ENCODE measurements around the gene ANKRD10.

ANKRD10 gene

DNA sequence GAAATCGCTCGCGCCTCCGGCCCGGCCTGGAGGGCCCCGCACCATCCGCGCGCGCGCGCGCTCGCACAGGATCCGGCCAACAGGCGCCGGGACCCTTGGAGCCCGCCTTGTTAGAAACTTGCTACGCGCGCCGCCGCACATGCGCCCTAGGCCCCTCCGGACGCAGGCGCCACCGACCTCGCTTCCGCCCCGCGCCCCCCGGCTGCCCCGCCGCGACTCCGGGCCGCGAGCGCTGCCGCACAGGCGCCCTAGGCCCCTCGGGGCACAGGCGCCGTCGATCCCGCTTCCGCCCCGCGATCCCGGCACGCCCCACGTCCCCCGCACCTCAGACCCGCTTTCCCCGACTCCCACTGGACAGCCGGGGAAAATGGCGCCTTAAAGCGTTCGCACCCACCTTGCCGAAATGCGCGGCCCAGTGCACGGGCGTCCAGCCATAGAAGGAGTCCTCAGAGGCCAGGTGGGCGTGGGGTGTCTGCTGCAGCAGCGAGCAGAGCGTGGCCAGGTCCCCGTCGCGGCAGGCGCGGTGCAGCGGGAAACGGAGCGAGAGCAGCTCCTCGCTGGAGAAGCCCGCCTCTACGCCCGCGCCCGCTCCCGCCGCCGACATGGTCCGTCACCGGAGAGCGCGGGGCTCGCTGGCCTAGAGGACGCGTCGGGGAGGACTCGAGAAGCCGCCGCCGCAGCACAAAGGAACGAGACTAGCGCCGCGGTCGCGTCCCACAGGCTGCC, 375 bp downstream of the ANKRD10 start:
- no peak for DNase-seq (ENCODE audit: low read depth)

DNA sequence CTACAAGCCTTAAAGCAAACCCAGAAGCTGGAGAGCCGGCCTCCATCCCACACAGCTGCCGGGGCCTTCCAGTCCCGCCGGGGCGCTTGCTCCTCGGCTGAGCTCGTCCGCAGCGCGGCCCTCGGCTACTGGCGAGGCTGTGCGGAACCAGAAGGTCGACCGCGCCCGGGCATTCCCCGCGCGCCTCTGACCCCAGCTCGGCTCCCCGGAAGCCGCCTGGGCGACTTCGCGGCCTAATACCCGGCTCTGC, 863 bp downstream of the ANKRD10 start:
- no peak for DNase-seq (ENCODE audit: low read depth)

DNA sequence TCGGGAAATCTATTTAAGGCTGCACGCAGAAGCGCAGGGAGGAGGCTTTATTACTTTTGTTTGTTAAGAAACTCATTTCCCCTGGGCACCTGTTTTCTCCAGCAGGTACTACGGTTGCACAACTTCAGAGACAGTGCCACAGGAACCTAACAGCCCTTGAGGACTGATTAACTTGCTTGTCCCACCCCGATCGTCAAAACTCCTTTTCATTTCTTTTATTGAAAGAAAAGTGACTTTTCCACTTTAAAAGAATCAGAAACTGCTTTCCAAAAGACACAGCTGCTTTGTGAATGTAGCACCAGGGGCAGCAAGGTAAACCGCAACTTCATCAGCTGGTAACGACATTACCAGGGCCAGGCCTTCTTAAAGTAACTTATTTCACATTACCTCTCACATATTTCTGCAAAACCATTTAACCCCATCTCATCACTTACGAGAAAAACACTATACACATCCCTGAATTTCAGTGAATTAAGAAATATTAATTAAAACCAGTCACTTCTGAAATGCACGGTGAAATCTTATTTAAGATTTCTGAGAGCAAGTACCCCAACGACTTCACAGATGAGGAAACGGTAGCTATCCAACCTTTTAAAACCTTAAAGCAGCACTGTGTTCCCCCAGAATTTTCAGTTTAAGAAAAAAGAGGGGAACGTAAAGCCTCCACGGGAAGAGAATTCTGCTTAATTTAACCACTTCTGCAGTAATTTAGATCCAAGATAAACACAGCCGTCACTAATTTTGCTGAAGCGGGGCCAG, 1.4 kb downstream of the ANKRD10 start:
- DNase-seq (ENCODE audit: low read depth): no peak

DNA sequence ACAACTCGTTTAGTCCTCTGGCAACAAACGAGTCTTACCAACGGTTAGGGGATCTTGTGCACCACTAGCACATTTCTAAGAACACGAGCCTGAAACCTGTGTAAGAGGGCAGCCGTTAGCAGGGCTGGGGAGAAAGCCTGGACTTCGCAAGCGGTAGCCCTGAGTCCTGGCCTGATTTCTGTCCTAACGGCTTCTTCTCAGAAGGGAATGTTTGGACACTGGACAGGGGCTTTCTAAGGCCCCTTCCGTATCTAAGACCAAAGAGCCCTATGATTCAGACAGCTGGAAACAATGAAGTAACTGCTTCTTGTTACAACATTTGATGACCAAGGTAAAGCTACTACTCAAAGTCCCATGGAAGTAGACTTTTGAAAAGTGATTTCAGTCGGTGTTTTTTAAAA, 2.2 kb downstream of the ANKRD10 start:
- DNase-seq (ENCODE audit: low read depth): no peak

DNA sequence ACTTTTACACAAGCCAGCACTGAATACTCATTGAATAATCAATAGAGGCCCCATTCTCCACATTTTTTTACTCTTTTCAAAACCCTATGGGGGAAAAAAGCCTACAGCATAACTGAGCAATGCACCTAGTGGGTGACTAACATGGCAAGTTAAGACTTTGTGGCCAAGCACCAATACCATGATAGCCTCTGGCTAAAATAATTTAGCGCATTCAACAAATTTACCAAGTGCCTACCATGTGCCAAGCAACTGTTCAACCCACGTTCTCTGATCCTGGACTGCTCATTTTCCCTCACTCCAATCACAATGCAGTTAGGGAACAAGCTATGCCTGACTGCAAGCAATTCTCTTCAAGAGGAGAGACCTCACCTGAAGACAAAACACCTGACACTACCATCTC, 3.0 kb downstream of the ANKRD10 start:
- DNase-seq (ENCODE audit: low read depth): no peak

DNA sequence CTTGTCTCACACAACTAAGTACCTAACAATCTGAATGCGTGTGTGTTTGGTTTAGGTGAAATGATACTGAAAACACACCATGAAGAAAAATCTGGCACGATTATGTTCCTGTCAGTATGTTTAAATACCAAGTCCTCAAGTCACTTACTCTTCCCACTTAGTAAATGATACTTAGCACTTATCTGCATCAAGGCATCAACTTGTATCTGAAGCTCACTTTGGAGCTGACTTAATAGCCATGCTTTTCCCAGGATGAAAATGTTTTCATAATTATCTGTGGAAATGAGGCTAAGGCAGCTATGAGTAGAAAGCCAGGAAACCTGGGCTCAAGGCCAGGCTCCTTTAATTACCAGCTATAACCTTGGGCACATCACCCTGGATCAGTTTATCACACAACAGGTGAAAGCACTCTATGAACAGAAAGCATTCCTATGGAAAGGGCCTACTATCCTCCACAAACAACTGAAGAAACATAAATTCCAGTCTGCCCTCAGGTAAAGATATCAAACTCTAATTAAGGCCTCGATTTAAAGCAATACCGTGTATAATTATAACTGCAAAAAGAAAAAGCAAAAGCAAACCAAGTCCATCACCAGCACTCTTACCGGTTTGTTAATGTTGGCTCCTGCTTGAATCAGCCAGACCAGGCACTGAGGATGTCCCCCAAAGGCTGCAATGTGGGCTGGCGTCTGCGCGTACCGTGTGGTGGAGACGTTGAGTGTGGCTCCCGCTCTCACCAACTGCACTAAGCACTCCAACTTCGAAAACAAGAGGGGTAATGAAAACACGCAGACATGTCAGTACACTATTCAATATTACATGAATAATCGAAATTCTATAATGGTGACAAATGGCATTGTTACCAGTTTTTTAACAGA, 4.6 kb downstream of the ANKRD10 start:
- no peak for DNase-seq (ENCODE audit: low read depth)

DNA sequence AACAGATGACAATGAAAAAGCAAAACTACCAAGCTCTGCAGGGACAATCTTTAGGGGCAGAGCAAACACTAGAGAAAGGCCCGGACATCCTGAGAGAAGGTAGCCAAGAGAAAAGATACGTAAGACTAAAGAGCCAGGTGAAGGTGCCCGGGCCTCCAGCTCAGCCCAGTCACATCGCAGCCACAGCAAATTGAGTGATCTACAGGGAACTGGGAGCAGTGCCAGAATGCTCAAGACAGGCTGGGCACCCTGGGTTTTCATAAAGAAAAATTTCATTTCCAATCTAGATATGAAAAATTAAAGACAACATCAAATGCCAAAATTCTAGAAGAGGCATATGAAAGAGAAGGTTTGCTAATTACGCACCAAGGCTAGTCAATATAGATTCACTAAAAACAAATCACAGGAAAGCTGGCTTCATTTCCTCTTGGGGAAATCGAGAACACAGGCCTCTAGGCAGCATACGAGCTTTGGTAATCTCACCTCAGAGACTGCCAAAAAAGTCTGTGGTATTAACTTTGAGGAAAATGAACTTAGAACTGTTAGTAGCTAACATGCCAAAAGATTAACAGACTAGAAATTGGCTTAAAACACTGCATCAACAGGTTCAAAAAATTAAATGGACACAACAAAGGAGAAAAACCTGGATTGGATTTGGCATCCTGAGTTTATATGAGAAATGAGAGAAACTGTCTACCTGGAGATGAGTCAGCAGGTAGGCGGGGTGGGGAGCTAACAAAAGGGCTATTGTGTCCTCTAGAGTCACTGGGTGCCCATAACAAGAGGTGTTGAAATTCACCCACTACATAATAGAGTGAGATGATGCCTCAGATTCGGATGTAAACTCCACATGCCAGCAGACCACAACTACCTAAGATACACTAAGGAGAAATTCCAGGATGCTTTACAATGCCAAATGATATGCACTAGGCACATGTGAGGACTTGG, 6.6 kb downstream of the ANKRD10 start:
- DNase-seq (ENCODE audit: low read depth): no peak

DNA sequence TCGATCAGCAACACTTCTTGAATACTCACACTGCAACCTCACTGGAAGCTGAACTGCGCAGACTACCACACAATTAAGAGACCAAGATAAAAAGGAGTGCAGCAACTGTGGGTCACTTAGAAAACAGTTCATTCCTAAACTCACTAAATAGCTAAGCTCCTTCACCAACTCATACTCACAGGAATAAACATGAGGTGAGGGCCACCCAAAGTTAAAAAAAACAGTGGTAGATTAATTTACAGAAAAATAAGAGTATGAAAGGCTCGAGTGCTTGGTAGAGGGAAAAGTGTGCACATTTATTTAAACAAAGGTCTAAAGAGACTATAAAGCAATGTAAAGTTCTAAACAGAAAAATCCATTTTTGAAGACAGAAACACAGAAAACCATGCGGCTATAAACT, 7.6 kb downstream of the ANKRD10 start:
- DNase-seq (ENCODE audit: low read depth): no peak

DNA sequence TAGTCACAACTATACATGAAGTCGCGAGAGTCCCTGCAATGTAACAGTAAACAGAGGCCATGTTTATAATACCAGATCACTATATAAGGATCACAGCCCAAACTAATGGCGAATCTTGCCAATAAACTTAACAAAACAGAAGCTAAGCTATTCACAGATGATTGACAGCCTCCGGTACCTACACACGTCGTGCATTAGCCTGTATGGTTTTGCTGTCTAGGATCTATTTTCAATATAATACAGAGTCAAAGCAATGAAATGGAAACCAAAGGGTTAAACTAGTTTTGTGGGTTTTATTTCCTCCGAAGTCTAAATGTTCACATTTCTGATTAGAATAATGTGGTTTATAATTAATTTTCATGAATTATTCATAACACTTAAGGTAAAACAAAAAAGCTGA, 10.1 kb downstream of the ANKRD10 start:
- no peak for DNase-seq (ENCODE audit: low read depth)

DNA sequence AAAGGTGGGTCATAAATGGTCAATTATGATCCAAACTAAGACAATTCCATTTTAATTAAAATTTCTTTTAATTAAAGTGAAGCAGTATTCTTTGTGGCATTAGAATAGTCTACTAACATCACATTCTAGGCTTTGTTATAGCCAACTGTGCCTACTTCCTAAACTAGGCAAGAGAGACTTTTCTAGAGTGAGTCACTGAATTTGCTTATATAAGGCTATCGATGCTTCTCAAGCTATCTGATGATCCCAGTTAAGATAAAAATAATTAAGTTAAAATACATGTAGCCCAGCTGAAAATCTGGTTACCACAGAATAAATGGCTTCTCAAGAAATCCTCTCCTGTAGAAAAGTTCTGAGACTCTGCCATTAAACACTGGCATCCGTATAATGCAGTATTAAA, 12.5 kb downstream of the ANKRD10 start:
- DNase-seq (ENCODE audit: low read depth): no peak

DNA sequence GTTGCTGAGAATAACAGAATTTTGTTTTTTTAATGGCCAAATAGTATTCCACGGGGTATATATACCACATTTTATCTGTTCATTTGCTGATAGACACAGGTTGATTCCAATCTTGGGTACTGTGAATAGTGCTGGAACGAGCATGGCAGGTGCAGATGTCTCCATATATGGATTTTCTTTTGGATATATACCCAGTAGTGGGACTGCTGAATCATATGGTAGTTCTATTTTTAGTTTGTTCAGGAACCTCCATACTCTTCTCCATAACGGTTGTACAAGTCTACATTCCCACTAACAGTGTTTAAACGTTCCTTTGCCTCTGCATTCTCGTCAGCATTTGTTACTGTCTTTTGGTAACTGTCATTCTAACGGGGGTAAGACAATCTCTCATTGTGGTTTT, 17.3 kb downstream of the ANKRD10 start:
- DNase-seq (ENCODE audit: low read depth): no peak

DNA sequence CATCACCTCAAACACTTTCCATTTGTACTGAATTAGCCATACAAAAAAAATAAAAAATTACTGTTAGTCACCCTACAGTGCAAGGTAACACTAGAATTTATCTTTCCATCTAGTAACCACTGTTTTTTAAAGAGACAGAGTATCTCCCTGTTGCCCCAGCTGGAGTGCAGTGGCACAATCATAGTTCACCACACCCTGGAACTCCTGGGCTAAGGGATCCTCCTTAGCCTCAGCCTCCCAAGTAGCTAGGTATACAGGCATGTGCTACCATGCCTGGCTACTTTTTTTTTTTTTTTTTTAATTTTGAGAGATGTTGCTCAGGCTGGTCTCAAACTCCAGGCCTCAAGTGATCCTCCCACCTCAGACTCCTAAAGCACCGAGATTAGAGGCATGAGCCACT, 17.9 kb downstream of the ANKRD10 start:
- DNase-seq (ENCODE audit: low read depth): no peak

DNA sequence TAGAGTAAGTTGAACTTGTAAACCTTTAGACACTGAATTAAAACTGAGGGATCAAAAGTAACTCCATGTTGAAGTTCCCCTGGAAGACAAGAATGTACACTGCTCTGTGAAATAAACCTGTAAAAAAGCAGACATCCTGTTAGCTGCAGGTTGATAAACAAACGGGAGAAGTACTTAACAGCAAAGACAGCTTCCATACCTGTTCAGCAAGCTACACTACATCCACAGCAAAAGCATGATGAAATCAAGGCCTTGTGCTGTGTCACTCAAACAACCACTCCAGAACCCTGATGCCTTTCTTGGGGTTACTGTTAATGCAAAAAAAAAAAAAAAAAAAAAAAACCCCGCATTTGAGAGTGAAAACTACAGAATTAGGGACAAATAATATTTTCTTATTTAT, 20.8 kb downstream of the ANKRD10 start:
- DNase-seq (ENCODE audit: low read depth): no peak

DNA sequence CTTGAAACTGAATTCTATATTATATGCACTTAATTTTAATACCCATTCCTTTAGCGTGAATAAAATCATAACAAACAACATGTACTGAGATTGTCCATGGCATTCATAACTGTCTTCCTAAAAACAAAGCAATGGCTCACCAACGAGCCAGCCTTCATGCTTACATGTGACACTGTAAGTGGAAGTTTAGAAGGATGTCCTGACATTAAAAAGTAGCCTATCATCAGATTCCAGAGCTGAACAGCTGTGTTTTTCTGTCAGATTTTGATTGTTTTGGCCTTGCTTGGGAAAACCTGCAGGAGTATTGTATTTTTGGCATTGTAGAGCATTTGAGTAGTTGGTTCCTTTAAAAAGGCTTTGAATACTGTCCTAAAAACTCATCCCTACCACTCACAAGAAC, 21.3 kb downstream of the ANKRD10 start:
- DNase-seq (ENCODE audit: low read depth): no peak

DNA sequence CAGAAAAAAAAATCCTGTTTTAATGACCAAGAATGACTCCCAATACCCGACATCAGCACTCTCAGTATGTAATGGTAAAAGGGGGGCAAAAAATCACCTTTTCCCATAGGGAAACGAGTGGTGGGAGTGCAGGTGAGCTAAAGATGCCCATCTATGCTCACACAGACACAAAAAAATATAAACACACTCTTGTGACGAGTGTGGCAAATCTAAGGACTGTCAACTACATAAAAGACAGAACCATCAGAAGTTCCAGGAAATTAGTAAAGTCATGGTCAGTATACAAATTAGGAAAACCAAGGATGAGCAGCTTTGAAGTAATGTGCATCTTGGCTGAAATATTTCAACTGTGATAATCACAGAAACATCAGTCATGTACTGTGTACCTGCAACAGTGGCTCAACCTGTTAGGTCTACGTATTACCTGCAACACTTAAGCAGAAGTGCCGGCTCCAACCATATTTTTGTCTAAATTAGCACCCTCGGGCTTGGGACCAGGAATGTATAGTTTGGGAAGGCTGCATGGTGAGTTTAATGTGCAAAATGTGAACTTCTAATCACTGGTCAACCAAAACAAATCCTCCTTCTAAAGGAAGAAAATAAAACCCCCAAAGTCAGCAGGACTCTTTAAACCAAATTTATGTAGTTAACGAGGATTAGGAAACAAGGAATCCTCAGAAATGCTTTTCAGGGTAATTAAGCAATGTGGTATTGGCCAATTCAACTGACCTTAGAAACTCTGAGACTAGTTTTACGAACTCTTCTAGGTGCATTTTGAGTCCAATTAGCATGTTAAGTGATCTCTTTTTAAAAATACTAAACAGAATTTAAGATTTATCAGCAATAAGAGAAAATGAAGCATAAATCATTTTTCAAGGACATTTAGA, 24.3 kb downstream of the ANKRD10 start:
- no peak for DNase-seq (ENCODE audit: low read depth)

DNA sequence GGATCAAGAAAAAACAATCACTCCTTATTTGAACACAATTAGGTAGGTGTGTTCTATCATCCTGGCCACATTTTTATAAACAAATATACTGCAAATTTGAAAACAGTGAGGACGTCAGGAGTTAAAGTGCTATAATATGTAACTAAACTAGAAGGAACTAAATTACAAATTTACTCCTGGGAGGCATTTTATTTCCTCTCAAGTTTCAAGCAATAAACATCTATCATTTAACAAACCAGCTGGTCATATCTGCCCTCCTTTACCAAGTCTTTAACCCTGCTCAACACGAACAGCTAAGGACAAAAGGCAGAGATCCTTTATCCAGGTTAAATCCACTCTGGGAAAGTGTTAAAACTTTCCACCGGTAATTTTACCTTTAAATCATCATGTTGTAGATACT, 26.5 kb downstream of the ANKRD10 start:
- DNase-seq (ENCODE audit: low read depth): no peak

DNA sequence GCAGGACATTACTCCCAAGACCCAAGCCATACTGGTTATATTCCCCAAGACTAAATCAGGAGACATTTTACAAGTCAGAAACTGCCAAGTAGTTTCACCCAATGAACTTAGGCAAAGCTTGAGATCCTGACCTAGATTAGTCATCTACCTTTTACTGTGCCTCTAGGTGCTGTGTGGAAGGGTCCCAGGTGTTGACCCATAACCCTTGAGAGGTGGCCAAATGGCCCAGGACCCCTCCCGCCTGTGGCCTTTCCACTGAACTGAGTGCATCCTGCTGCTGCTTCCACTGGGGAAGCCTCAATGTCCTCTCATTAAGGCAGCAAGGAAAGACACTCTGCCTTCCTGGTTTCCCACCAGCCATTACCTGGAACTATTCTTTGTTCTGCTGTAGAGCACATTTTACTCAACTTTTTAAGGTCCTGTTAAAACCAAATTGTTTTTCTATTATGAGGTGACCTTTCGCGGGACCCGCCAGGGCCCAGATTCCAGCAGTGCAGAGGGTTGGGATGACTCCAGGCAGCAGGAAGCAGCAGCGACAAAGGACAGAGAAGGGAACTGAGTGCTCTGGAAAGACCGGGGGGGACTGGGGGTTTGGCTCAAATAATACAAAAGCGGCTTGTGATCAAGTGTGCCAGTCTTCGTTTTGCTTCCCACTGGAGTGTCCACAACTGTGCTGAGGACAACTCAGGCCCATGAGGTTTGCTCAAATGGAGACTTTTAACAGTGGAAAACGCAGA, 27.1 kb downstream of the ANKRD10 start:
- DNase-seq (ENCODE audit: low read depth): no peak

DNA sequence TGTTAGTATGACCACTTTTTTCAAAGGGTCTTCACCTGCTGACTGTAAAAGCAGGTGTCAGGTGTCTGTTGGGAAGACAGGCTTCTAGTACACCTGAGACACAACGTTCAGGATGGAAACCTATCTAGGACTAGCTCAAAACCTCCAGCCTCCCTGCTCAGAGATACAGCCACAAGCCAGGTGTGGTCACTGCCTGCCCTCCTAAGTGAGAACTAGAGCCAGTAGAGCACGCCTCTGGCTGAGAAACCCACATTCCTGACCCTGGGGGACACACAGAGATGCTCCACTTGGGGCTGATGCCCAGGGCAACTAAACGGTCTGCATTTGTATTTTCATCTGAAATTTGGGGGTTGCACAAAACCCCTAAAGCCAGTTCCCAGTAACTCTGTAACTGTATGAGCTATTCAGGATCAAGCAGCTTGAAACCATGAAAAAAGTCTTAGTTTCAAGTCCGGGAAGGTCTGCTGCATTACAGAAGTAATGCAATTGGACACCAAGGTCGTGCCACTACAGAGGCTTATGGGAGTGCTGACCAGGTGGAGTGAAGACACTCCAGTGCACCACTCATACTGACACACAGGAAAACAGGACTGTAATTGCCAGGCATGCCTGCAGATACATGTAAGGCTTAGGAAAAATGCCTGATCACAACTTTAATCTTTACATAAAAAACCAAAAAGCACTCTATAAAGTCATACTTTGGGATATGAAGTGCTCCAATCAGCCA, 27.8 kb downstream of the ANKRD10 start:
- DNase-seq (ENCODE audit: low read depth): no peak
